Stimulated activated CD8-positive, alpha-beta memory T cell treated with anti-CD3 and anti-CD28 coated beads, Interleukin-4, amount 100 ng/mL, for 1 hour (primary cell): ENCODE measurements around the gene KMT2B.
"Not testable (repeated sequence)": the region's sequence is repeated elsewhere in the genome, so short reads cannot be mapped to it uniquely, and the experiment has no call there.

Source experiments
- DNase-seq, 2 donors: peaks; one replicate each; pipeline ENCODE4 v3.0.0-alpha.2; 2020; ENCODE audit warnings: low read depth in 2 of 2, low spot score in 1 of 2

Gene KMT2B

GRCh38 chr19:35712567-35713505, 5.0 kb upstream of the KMT2B start:
- no peak for DNase-seq

- no peak for DNase-seq
Observed at GRCh38 chr19:35713506-35713850, 4.3 kb upstream of the KMT2B start.

GRCh38 chr19:35713904-35714495, 3.8 kb upstream of the KMT2B start:
- DNase-seq: no peak

- no peak for DNase-seq
Observed at GRCh38 chr19:35714601-35715354, 3.0 kb upstream of the KMT2B start.

DNA sequence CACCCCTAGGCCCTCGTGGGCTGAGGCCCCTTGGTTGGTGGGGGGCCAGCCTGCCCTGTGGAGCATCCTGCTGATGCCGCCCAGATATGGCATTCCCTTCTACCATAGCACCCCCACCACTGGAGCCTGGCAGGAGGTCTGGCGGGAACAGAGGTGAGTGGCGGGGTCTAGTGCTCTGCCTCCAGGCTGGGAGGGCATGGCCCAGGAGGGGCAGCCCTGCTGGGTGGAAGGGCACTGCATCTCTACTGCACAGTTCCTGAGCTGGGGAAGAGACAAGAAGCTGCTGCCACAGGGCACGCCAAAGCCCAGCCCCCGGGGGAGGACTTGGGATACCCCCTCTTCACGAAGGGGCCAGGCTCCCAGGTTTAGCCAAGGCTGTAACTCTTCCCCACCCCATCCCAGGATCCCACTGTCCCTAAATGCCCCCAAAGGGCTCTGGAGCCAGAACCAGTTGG, 2.4 kb upstream of the KMT2B start:
- DNase-seq: no peak

- DNase-seq: no peak
Observed at GRCh38 chr19:35715981-35716800, 1.6 kb upstream of the KMT2B start.

- peak; percentile 80 to 94 for DNase-seq
Observed at GRCh38 chr19:35716801-35717664, 770 bp upstream of the KMT2B start.

- DNase-seq: no peak
Observed at GRCh38 chr19:35718345-35719041, 690 bp downstream of the KMT2B start.

DNA sequence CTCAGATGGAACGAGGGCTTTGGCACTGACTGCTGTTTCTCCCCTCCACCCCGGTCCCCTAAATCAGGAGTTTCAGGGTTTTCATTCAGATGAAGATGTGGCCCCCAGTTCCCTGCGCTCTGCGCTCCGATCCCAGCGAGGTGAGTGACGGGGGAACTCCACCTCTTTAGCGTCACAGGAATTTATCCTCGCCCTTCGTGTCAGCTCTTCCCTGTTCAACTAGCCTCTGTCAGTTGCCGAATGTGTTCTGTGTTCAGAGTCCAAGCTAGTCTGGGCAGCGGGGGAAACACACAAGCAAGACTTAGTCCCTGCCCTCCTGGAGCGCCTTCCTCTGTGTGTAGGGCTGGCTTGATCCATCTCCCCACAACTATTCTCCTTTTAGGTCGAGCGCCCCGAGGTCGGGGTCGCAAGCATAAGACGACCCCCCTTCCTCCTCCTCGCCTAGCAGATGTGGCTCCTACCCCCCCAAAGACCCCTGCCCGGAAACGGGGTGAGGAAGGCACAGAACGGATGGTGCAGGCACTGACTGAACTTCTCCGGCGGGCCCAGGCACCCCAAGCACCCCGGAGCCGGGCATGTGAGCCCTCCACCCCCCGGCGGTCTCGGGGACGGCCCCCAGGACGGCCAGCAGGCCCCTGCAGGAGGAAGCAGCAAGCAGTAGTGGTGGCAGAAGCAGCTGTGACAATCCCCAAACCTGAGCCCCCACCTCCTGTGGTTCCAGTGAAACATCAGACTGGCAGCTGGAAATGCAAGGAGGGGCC, 1.8 kb downstream of the KMT2B start:
- DNase-seq: no peak

DNA sequence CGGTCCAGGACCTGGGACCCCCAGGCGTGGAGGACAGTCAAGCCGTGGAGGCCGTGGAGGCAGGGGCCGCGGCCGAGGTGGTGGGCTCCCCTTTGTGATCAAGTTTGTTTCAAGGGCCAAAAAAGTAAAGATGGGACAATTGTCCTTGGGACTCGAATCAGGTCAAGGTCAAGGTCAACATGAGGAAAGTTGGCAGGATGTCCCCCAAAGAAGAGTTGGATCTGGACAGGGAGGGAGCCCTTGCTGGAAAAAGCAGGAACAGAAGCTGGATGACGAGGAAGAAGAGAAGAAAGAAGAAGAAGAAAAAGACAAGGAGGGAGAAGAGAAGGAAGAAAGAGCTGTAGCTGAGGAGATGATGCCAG, 2.3 kb downstream of the KMT2B start:
- no peak for DNase-seq

GRCh38 chr19:35720648-35721047, 2.8 kb downstream of the KMT2B start:
- DNase-seq: no peak

DNA sequence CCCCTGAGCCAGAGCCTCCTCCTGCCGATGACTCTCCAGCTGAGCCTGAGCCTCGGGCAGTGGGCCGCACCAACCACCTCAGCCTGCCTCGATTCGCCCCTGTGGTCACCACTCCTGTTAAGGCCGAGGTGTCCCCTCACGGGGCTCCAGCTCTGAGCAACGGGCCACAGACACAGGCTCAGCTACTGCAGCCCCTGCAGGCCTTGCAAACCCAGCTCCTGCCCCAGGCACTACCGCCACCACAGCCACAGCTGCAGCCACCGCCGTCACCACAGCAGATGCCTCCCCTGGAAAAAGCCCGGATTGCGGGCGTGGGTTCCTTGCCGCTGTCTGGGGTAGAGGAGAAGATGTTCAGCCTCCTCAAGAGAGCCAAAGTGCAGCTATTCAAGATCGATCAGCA, 3.6 kb downstream of the KMT2B start:
- DNase-seq: no peak

- no peak for DNase-seq
Observed at GRCh38 chr19:35722461-35722860, 4.7 kb downstream of the KMT2B start.

DNA sequence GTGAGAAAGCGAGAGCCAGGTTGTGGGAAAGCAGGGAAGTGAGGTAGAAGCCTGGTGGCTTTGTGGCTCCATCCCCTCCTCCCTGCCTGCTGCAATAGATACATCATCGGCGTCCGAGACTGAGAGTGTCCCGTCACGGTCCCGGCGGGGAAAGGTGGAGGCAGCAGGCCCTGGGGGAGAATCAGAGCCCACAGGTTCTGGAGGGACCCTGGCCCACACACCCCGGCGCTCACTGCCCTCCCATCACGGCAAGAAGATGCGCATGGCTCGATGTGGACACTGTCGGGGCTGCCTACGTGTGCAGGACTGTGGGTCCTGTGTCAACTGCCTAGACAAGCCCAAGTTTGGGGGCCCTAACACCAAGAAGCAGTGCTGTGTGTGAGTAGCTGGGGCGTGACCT, 5.1 kb downstream of the KMT2B start:
- DNase-seq: no peak

GRCh38 chr19:35723671-35724070, 5.9 kb downstream of the KMT2B start:
- no peak for DNase-seq

DNA sequence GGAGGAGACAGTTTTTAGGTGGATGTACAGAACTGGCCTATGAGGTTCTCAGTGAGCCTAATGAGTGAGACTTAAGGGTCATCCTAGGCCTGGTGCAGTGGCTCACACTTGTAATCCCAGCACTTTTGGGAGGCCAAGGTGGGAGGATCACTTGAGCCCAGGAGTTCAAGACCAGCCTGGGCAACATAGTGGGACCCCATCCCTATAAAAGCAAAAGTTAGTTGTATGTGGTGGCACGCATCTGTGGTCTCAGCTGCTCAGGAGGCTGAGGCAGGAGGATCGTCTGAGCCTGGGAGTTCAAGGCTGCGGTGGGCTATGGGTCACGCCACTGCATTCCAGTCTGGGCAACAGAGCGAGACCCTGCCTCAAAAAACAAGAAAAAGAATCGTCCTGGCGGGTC, 6.3 kb downstream of the KMT2B start:
- DNase-seq: not testable (repeated sequence)

DNA sequence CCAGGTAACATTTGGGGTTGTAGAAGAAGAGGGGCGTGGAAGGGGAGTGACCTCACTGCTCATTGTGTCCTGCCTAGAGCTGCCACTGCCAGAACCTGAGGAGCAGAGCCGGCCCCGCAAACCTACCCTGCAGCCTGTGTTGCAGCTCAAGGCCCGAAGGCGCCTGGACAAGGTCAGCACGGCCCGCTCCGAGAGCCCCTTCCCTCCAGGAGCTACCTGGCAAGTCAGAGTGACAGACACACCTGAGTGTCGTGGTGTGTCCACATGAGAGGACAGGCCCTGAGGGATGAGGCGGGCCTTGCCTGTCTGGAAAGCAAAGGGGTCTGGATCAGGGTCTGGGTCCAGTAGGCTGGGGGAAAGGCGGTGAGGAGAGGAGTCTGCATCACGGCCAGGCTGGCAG, 6.8 kb downstream of the KMT2B start:
- DNase-seq: no peak

DNA sequence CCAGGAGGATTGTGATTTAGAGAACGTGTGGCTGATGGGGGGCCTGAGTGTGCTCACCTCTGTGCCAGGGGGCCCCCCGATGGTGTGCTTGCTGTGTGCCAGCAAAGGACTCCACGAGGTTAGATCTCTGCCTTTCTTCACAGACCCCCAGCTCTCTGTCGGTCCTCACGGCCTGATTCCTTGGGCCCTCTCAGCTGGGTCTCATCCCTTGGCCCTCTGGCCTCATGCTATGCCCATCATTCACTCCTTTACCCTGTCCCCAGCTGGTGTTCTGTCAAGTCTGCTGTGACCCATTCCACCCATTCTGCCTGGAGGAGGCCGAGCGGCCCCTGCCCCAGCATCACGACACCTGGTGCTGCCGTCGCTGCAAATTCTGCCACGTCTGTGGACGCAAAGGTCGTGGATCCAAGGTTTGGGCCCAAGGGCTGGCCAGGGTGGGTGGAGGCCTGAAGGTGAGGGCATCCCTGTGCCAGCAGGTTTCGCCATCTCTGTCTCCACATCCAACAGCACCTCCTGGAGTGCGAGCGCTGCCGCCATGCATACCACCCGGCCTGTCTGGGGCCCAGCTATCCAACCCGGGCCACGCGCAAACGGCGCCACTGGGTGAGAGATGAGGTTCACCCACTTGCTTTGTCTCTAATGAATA, 7.5 kb downstream of the KMT2B start:
- DNase-seq: no peak
